Endothelial cell of umbilical vein (primary cell): Measurements from ENCODE around the gene AZI2. TPM values are rescaled to one million over a fixed set of nuclear protein-coding genes. Genes with fewer than 3 reads are reported as not detected.

ENCODE experiments used
- BruUV-seq: library from RNA; stranded (reverse); fragments of 400-500 nt; replicated peaks from 2 replicates; lab custom pipeline; 2021; lab: Mats Ljungman, UMichigan
- CTCF ChIA-PET: fragments of 300-600, 350-600 bp; sonication (Branson Sonifier 250); formaldehyde crosslinking; loops from one replicate; lab custom pipeline; 2021; ENCODE audit warnings: antibody characterized with exemption, inconsistent platforms; lab: Charles Lee
- POLR2A ChIA-PET: fragments of 300-600, 350-600 bp; sonication (Branson Sonifier 250); formaldehyde crosslinking; loops from one replicate; lab custom pipeline; 2021; ENCODE audit warnings: antibody characterized with exemption, inconsistent platforms; lab: Charles Lee
- DNase-seq: peaks from one replicate; pipeline ENCODE4 v3.0.0-alpha.2; 2011; ENCODE audit warnings: low read depth, low spot score
- FAIRE-seq: peaks from 2 replicates; lab custom pipeline; 2011; peaks lifted over from hg19 to GRCh38; lab: Jason Lieb, UNC
- H2AFZ ChIP-seq: 2 replicates; pipeline ENCODE4 v1.6.0; 2012; ENCODE audit warnings: low read depth, low read length, control low read depth, inconsistent platforms
- H3K27ac ChIP-seq: 2 replicates; pipeline ENCODE4 v1.5.1; 2011; ENCODE audit warnings: low read depth, mild to moderate bottlenecking, control low read depth, low read length, moderate library complexity; ENCODE audit not compliant: insufficient read depth
- H3K27me3 ChIP-seq, 2 experiments: 2 replicates each; pipeline versions ENCODE4 v1.6.0 to v1.6.1; 2011; ENCODE audit warnings: low read length in 2 of 2, mixed read lengths in 1 of 2; ENCODE audit not compliant: control insufficient read depth in 2 of 2, insufficient read depth in 2 of 2
- H3K36me3 ChIP-seq, 2 experiments: 2 replicates in 1 of 2; 3 replicates in 1 of 2; pipeline ENCODE4 v1.5.1; 2011; ENCODE audit warnings: low read length in 2 of 2, mild to moderate bottlenecking in 1 of 2, moderate library complexity in 1 of 2; ENCODE audit not compliant: control insufficient read depth in 2 of 2, insufficient read depth in 2 of 2; ENCODE audit errors: extremely low read depth in 1 of 2
- H3K4me1 ChIP-seq: 3 replicates; pipeline ENCODE4 v1.5.1; 2011; ENCODE audit warnings: mild to moderate bottlenecking, low read length; ENCODE audit not compliant: control insufficient read depth, insufficient read depth; ENCODE audit errors: extremely low read depth
- H3K4me2 ChIP-seq: 2 replicates; pipeline ENCODE4 v1.6.1; 2011; ENCODE audit warnings: low read length, control low read depth, mixed read lengths; ENCODE audit not compliant: insufficient read depth
- H3K4me3 ChIP-seq, 3 experiments: fragments of 200-600 bp in 1 of 3; sonication (generic), shearing (Covaris generic) in 1 of 3; replicated peaks in 1 of 3; 2 replicates each; pipeline ENCODE4 v1.5.1; 2011 to 2016; ENCODE audit warnings: control low read depth in 3 of 3, low read length in 3 of 3, mild to moderate bottlenecking in 2 of 3, inconsistent platforms in 1 of 3, low read depth in 1 of 3, moderate library complexity in 1 of 3; ENCODE audit not compliant: insufficient read depth in 1 of 3
- H3K79me2 ChIP-seq: 2 replicates; pipeline ENCODE4 v1.6.0; 2012; ENCODE audit warnings: low read length, inconsistent platforms; ENCODE audit not compliant: control insufficient read depth, insufficient read depth
- H3K9ac ChIP-seq: replicated peaks from 2 replicates; pipeline ENCODE3; 2011; ENCODE audit warnings: low read length, control low read depth; ENCODE audit not compliant: insufficient read depth; ENCODE audit errors: extremely low read depth
- H3K9me1 ChIP-seq: replicated peaks from 3 replicates; pipeline ENCODE4 v1.6.0; 2011; ENCODE audit warnings: mild to moderate bottlenecking, low read length; ENCODE audit not compliant: control insufficient read depth, insufficient read depth; ENCODE audit errors: extremely low read depth
- H3K9me3 ChIP-seq: replicated peaks from 2 replicates; pipeline ENCODE4 v1.5.1; 2012; ENCODE audit warnings: low read length, inconsistent platforms; ENCODE audit not compliant: control insufficient read depth, insufficient read depth
- H4K20me1 ChIP-seq: replicated peaks from 2 replicates; pipeline ENCODE3; 2011; ENCODE audit warnings: mild to moderate bottlenecking, low read length; ENCODE audit not compliant: control insufficient read depth, insufficient read depth; ENCODE audit errors: extremely low read depth
- EZH2 ChIP-seq: IDR thresholded peaks from 2 replicates; pipeline ENCODE4 v1.6.1; 2012; ENCODE audit warnings: borderline replicate concordance, low read depth, mild to moderate bottlenecking, moderate library complexity, low read length, inconsistent platforms; ENCODE audit not compliant: severe bottlenecking
- FOS ChIP-seq: IDR thresholded peaks from 2 replicates; pipeline ENCODE4 v1.6.1; 2011; ENCODE audit warnings: mild to moderate bottlenecking, low read length, moderate library complexity, borderline replicate concordance; ENCODE audit not compliant: insufficient read depth
- GATA2 ChIP-seq: IDR thresholded peaks from 2 replicates; pipeline ENCODE4 v1.7.0; 2011; ENCODE audit warnings: low read depth, mild to moderate bottlenecking, moderate library complexity, mixed read lengths, low read length; ENCODE audit not compliant: insufficient read length, insufficient read depth
- JUN ChIP-seq: IDR thresholded peaks from 2 replicates; pipeline ENCODE4 v1.6.1; 2011; ENCODE audit warnings: borderline replicate concordance, low read depth; ENCODE audit not compliant: insufficient read length, insufficient read depth
- MYC ChIP-seq: IDR thresholded peaks from one replicate; pipeline ENCODE4 v1.6.1; 2011; ENCODE audit warnings: mild to moderate bottlenecking, low read depth, low read length
- POLR2A ChIP-seq: IDR thresholded peaks from 2 replicates; pipeline ENCODE4 v1.6.1; 2012; ENCODE audit warnings: low read depth, mild to moderate bottlenecking, control low read depth, low read length
- POLR2AphosphoS5 ChIP-seq: IDR thresholded peaks from 2 replicates; pipeline ENCODE4 v1.6.1; 2012; ENCODE audit warnings: low read depth, mild to moderate bottlenecking, control low read depth, low read length, moderate library complexity; ENCODE audit not compliant: insufficient read depth
- dilution Hi-C: fragments of 300-500 bp; cut with MboI; formaldehyde crosslinking; loops from one replicate; pipeline ENCODE4 v1.15.0; 2019; ENCODE audit warnings: low sequenced_read_pairs; ENCODE audit not compliant: extremely low pct_ligation_motif_present
- intact Hi-C: fragments of 100-400 bp; cut with micrococcal nuclease; formaldehyde crosslinking; loops from one replicate; pipeline ENCODE4 v1.10.0; 2022
- polyA plus RNA-seq, 4 experiments: library from polyadenylated mRNA; depleted of rRNA in 3 of 4; stranded (reverse) in 3 of 4; unstranded in 1 of 4; fragments of >200 nt; gene quantifications; 2 replicates each; pipeline versions ENCODE4 v1.2.1 to v1.2.3, GENCODE V29; 2011 to 2012; ENCODE audit warnings: missing spikeins in 1 of 4
- total RNA-seq: library from RNA; stranded (reverse); gene quantifications from 2 replicates; pipeline ENCODE4 v1.2.3, GENCODE V29; 2021
- TF ChIP-seq, protein P1 (sequence below): IDR thresholded peaks from 2 replicates; pipeline ENCODE4 v1.6.1; 2011; ENCODE audit not compliant: insufficient read depth, insufficient read length
- TF ChIP-seq, protein P2 (sequence below), 2 donors: IDR thresholded peaks; 1 replicate in 1 of 2; 2 replicates in 1 of 2; pipeline ENCODE4 v1.5.1; 2011; ENCODE audit warnings: low read length in 2 of 2, mild to moderate bottlenecking in 2 of 2, moderate library complexity in 2 of 2, control low read depth in 1 of 2, inconsistent platforms in 1 of 2, low read depth in 1 of 2; ENCODE audit not compliant: insufficient read depth in 1 of 2; ENCODE audit errors: extremely low read depth in 1 of 2

The AZI2 gene
- total and polyA plus RNA-seq, 2 donors (not counting 3 experiments of a cell fraction or from before 2014, with no cell fraction given) = 17.4 to 39.5 TPM

DNA sequence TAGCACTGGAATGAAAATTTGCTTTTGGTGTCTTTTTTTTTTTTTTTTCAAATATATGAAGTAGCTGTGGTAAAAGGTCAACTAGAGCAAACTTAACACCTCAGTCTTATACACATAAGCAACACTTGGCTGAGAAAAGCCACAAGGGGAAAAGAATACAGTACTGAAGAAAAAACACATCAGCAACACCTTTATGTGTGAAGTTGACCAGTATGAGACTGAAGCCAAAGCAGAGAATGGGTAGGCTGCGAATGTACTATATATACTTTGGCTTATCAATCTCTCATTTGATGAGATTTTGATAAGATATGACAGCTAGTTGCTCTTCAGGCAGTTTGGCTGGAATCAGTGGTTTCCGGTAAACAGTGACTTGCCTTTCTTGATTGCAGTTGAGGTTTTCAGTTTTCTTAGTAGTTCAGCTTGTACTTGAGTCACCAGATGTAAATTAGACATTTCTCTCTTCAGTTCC lies 22.1 kb downstream of the AZI2 start:
- no TSS peak for BruUV-seq
- Histone ChIP-seq H3K4me3 (no peak overlapping the region), H3K9ac (no peak overlapping the region), H3K9me3 (no peaks in the 10 kb centered on the region), H3K9me1 (no peaks in the 10 kb centered on the region), H3K36me3 (peaks cover 2% of the 10 kb centered on the region in 2 experiments), H3K4me1 (no peaks in the 10 kb centered on the region), H3K79me2 (no peaks in the 10 kb centered on the region), H3K4me2 (no peak overlapping the region), H3K27me3 (no peaks in the 10 kb centered on the region), H2AFZ (no peak overlapping the region), H3K27ac (no peak overlapping the region), H4K20me1 (no peaks in the 10 kb centered on the region)
- TF ChIP-seq JUN = no peak
- TF ChIP-seq POLR2A = no peak
- intact Hi-C loops = no loop called here
- POLR2A ChIA-PET = interaction anchor here (0.7 kb wide), 1 partner anchor 732 kb away, joined by 6 read pairs; no protein-coding TSS in a partner anchor
- no peak for FAIRE-seq
- dilution Hi-C loops = no loop called here
- CTCF ChIA-PET = interaction anchor here (1.0 to 6.2 kb wide), 8 partner anchors 8 to 614 kb away, joined by 3 to 193 read pairs (median 6); no protein-coding TSS in a partner anchor
- DNase-seq = no peak

DNA sequence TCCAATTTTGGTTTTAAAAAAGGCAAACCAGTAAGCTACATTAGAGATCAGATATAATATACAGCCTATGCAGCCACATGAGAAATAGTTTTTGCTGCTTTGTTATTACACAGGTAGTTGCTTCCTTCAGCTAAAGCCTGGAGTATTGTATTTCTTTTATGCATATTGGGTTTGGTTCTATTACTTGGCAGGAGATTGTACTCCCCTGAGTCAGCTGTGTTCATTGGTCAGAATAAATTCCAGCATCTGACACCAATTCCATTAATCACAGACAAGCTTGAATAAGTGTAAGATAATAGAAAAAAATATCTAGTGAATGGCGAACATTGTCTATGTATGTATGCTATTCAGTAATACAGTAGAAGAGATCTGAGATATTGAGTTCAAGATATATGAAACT lies 26.2 kb downstream of the AZI2 start:
- H3K9ac ChIP-seq = no peak overlapping the region
- no peak overlapping the region for H3K4me2 ChIP-seq
- CTCF ChIA-PET = interaction anchor here (0.8 to 2.1 kb wide), 8 partner anchors 14 to 610 kb away, joined by 3 to 21 read pairs (median 4); no protein-coding TSS in a partner anchor
- H4K20me1 ChIP-seq = no peaks in the 10 kb centered on the region
- no peak overlapping the region for H3K27ac ChIP-seq
- H3K36me3 ChIP-seq = peaks cover 2% of the 10 kb centered on the region in 2 experiments
- FAIRE-seq (no peak), DNase-seq (no peak)
- no peak for TF ChIP-seq MYC
- TF ChIP-seq EZH2 = no peak
- TF ChIP-seq, protein P1, sequence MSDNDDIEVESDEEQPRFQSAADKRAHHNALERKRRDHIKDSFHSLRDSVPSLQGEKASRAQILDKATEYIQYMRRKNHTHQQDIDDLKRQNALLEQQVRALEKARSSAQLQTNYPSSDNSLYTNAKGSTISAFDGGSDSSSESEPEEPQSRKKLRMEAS = no peak
- TF ChIP-seq FOS = no peak
- TF ChIP-seq JUN = no peak
- TF ChIP-seq GATA2 = no peak
- TF ChIP-seq, protein P2, sequence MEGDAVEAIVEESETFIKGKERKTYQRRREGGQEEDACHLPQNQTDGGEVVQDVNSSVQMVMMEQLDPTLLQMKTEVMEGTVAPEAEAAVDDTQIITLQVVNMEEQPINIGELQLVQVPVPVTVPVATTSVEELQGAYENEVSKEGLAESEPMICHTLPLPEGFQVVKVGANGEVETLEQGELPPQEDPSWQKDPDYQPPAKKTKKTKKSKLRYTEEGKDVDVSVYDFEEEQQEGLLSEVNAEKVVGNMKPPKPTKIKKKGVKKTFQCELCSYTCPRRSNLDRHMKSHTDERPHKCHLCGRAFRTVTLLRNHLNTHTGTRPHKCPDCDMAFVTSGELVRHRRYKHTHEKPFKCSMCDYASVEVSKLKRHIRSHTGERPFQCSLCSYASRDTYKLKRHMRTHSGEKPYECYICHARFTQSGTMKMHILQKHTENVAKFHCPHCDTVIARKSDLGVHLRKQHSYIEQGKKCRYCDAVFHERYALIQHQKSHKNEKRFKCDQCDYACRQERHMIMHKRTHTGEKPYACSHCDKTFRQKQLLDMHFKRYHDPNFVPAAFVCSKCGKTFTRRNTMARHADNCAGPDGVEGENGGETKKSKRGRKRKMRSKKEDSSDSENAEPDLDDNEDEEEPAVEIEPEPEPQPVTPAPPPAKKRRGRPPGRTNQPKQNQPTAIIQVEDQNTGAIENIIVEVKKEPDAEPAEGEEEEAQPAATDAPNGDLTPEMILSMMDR (IDR thresholded peaks at IDR 0.05; ENCODE audit: extremely low read depth in 1 of 2, insufficient read depth in 1 of 2, low read depth in 1 of 2, low read length in 2 of 2) = no peak
- no peak for TF ChIP-seq POLR2AphosphoS5
- TF ChIP-seq POLR2A = no peak
- H3K9me1 ChIP-seq = no peaks in the 10 kb centered on the region
- H2AFZ ChIP-seq = no peak overlapping the region
- POLR2A ChIA-PET = no interaction called here
- H3K4me1 ChIP-seq = peaks cover 4% of the 10 kb centered on the region
- H3K4me3 ChIP-seq = no peak overlapping the region
- intact Hi-C loops = no loop called here
- no peaks in the 10 kb centered on the region for H3K9me3 ChIP-seq
- no TSS peak for BruUV-seq
- H3K27me3 ChIP-seq = no peaks in the 10 kb centered on the region
- H3K79me2 ChIP-seq = no peaks in the 10 kb centered on the region
- dilution Hi-C loops = no loop called here
